AG09319 (cell line): Measurements from ENCODE around the gene MCRS1.

Experiments used
- DNase-seq: peaks from one replicate; pipeline ENCODE4 v3.0.0-alpha.2; 2010; ENCODE audit warnings: low read depth; ENCODE audit errors: extremely low read depth
- TF ChIP-seq, protein P1 (sequence below): IDR thresholded peaks from 2 replicates; pipeline ENCODE4 v1.5.1; 2011; ENCODE audit warnings: low read depth, mild to moderate bottlenecking, inconsistent platforms, low read length, moderate library complexity

MCRS1 gene

DNA sequence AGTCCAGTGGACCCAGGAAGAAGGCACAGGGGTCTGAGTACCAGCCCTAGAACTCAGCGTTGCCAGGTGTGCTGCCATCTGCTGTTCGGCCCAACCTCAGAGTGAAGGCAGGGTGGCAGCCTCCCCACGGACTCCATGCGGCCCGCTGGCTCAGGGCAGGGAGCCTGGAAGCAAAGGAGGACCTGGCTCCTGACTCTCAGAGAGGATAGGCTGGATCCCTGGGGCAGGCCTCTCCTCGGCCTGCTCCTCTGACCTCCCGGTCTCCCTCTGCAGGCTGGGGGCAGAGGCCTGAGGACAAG, 10.1 kb downstream of the MCRS1 start:
- DNase-seq, result no peak

GRCh38 chr12:49557187-49557916, 10.6 kb downstream of the MCRS1 start:
- TF ChIP-seq, protein P1, sequence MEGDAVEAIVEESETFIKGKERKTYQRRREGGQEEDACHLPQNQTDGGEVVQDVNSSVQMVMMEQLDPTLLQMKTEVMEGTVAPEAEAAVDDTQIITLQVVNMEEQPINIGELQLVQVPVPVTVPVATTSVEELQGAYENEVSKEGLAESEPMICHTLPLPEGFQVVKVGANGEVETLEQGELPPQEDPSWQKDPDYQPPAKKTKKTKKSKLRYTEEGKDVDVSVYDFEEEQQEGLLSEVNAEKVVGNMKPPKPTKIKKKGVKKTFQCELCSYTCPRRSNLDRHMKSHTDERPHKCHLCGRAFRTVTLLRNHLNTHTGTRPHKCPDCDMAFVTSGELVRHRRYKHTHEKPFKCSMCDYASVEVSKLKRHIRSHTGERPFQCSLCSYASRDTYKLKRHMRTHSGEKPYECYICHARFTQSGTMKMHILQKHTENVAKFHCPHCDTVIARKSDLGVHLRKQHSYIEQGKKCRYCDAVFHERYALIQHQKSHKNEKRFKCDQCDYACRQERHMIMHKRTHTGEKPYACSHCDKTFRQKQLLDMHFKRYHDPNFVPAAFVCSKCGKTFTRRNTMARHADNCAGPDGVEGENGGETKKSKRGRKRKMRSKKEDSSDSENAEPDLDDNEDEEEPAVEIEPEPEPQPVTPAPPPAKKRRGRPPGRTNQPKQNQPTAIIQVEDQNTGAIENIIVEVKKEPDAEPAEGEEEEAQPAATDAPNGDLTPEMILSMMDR, result no peak

More for the DNA sequence above, 10.1 kb downstream of the MCRS1 start:
- TF ChIP-seq, protein P1, result no peak; the same call in 1 of the 2 replicates

DNA sequence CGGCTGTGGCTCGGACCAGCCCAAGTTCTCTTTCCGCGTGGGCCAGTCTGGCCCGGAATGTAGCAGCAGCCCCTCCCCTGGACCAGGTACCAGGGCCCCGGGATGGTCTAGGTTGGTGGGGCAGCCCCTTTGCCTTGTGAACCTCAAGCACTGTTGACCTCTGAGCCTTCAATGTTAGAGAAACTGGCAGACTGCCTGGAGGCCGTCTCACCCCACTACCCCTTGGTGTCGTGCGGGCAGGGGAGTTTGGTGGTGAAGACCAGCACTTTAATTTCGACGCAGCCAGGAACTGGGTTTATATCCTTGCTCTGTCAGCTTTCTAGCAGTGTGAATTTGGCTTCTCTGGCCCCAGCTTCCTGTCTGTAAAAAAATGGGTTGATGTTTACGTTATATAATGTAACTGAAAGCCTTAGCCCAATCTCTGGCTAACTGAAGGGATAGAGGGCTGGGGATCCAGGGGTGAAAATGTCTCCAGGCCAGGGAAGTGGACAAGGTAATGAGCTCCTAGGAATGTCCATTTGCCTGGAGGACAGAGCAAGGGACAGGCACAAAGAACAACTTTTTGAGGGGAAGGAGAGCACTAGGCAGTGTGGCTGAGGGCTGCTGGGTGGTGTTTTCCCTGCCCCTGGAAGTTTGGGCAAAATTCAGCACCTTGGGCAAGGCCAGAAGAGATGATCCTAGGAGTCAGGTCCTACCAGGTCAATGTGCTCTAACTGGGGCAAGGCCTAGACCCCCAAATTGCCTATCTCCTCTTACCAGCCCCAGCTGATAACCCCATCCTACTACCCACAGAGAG, 11.4 kb downstream of the MCRS1 start:
- TF ChIP-seq, protein P1, result no peak

More at GRCh38 chr12:49557187-49557916, 10.6 kb downstream of the MCRS1 start:
- no peak for DNase-seq

GRCh38 chr12:49555631-49556390, 12.1 kb downstream of the MCRS1 start:
- TF ChIP-seq, protein P1, result no peak
- DNase-seq, result no peak

More for the DNA sequence above, 11.4 kb downstream of the MCRS1 start:
- no peak for DNase-seq

GRCh38 chr12:49554266-49554665, 13.7 kb downstream of the MCRS1 start:
- TF ChIP-seq, protein P1, result no peak
- no peak for DNase-seq

GRCh38 chr12:49553512-49554088, 14.3 kb downstream of the MCRS1 start:
- TF ChIP-seq, protein P1, result peak; percentile 12
- no peak for DNase-seq

- no peak for DNase-seq
- TF ChIP-seq, protein P1, result no peak
Observed at GRCh38 chr12:49552899-49553298, 15.0 kb downstream of the MCRS1 start.
